Neural cell (in vitro differentiated cells): Measurements from ENCODE around the gene SLC8A1. TPM values are rescaled to one million over a fixed set of nuclear protein-coding genes. Genes with fewer than 3 reads are reported as not detected.

Experiments used
- H2AFZ ChIP-seq: fragments of 200-600, 300-800 bp; sonication (generic), shearing (Covaris generic); 2 replicates; pipeline ENCODE4 v1.6.0; 2014; ENCODE audit warnings: low read depth, mild to moderate bottlenecking, antibody characterized with exemption, low read length, moderate library complexity
- H3F3A ChIP-seq: fragments of 200-600 bp; shearing (Covaris generic); 2 replicates; pipeline ENCODE4 v1.6.1; 2016; ENCODE audit warnings: mild to moderate bottlenecking, moderate library complexity, mixed read lengths, antibody characterized with exemption, low read length; ENCODE audit not compliant: insufficient read depth, poor library complexity, severe bottlenecking
- H3K27ac ChIP-seq: fragments of 200-600, 300-800 bp; sonication (generic), shearing (Covaris generic); 2 replicates; pipeline ENCODE4 v1.5.1; 2014; ENCODE audit warnings: mild to moderate bottlenecking, low read length, moderate library complexity
- H3K27me3 ChIP-seq: fragments of 300-800, 200-600 bp; sonication (generic), shearing (Covaris generic); 2 replicates; pipeline ENCODE4 v1.6.0; 2014; ENCODE audit warnings: mild to moderate bottlenecking, low read depth, low read length, moderate library complexity; ENCODE audit not compliant: insufficient read depth
- H3K36me3 ChIP-seq: fragments of 300-800, 200-600 bp; sonication (generic), shearing (Covaris generic); 2 replicates; pipeline ENCODE4 v1.5.1; 2014; ENCODE audit warnings: mild to moderate bottlenecking, antibody characterized with exemption, low read length, moderate library complexity; ENCODE audit not compliant: insufficient read depth
- H3K4me2 ChIP-seq: fragments of 300-800, 200-600 bp; sonication (generic), shearing (Covaris generic); 2 replicates; pipeline ENCODE4 v1.6.0; 2014; ENCODE audit warnings: mild to moderate bottlenecking, low read length
- H3K4me3 ChIP-seq: fragments of 300-800, 200-600 bp; sonication (generic), shearing (Covaris generic); 2 replicates; pipeline ENCODE4 v1.5.1; 2014; ENCODE audit warnings: mild to moderate bottlenecking, low read length, moderate library complexity
- H3K79me2 ChIP-seq: fragments of 200-600 bp; shearing (Covaris generic); replicated peaks from 2 replicates; pipeline ENCODE4 v1.6.0; 2014; ENCODE audit warnings: mild to moderate bottlenecking, low read length, moderate library complexity; ENCODE audit not compliant: insufficient read depth
- H3K9ac ChIP-seq: fragments of 300-800, 200-600 bp; sonication (generic), shearing (Covaris generic); 2 replicates; pipeline ENCODE4 v1.6.1; 2016; ENCODE audit warnings: mild to moderate bottlenecking, low read length, mixed read lengths
- H3K9me2 ChIP-seq: fragments of 200-600 bp; shearing (Covaris generic); 2 replicates; pipeline ENCODE4 v1.6.1; 2016; ENCODE audit warnings: mild to moderate bottlenecking, low read length, mixed read lengths; ENCODE audit not compliant: insufficient read depth
- H3K9me3 ChIP-seq: fragments of 200-600, 300-800 bp; sonication (generic), shearing (Covaris generic); 2 replicates; pipeline ENCODE4 v1.6.1; 2016; ENCODE audit warnings: mild to moderate bottlenecking, mixed run types, low read length, moderate library complexity, mixed read lengths
- H4K20me1 ChIP-seq: fragments of 200-600 bp; shearing (Covaris generic); 2 replicates; pipeline ENCODE4 v1.6.1; 2016; ENCODE audit warnings: mild to moderate bottlenecking, mixed run types; ENCODE audit not compliant: insufficient read depth
- EP300 ChIP-seq: fragments of 450-650 bp; conservative IDR thresholded peaks from 2 replicates; pipeline ENCODE4 v1.6.1; 2014; ENCODE audit warnings: antibody characterized with exemption, mild to moderate bottlenecking, moderate library complexity; ENCODE audit not compliant: poor library complexity, severe bottlenecking
- EZH2 ChIP-seq: fragments of 200-600, 300-800 bp; shearing (Covaris generic), sonication (generic); IDR thresholded peaks from 2 replicates; pipeline ENCODE4 v1.6.1; 2014; ENCODE audit warnings: antibody characterized with exemption, low read length, borderline replicate concordance, mild to moderate bottlenecking; ENCODE audit not compliant: insufficient read depth, poor library complexity, severe bottlenecking
- MXI1 ChIP-seq: fragments of 450-650 bp; conservative IDR thresholded peaks from 2 replicates; pipeline ENCODE4 v1.6.1; 2014; ENCODE audit warnings: antibody characterized with exemption, mild to moderate bottlenecking; ENCODE audit not compliant: poor library complexity, severe bottlenecking
- POLR2AphosphoS5 ChIP-seq: IDR thresholded peaks from 2 replicates; pipeline ENCODE4 v1.6.1; 2012
- RAD21 ChIP-seq: fragments of 450-650 bp; conservative IDR thresholded peaks from 2 replicates; pipeline ENCODE4 v1.6.1; 2014; ENCODE audit warnings: antibody characterized with exemption, mild to moderate bottlenecking, moderate library complexity
- REST ChIP-seq: IDR thresholded peaks from 2 replicates; pipeline ENCODE4 v1.6.1; 2012; ENCODE audit warnings: borderline replicate concordance
- SMC3 ChIP-seq: fragments of 450-650 bp; conservative IDR thresholded peaks from 2 replicates; pipeline ENCODE4 v1.6.1; 2014; ENCODE audit warnings: antibody characterized with exemption, mild to moderate bottlenecking, moderate library complexity; ENCODE audit not compliant: poor library complexity
- TAF1 ChIP-seq: IDR thresholded peaks from 2 replicates; pipeline ENCODE4 v1.6.1; 2012; ENCODE audit warnings: low read depth
- polyA plus RNA-seq: library from polyadenylated mRNA; depleted of rRNA; stranded (reverse); fragments of >200 nt; gene quantifications from 2 replicates; pipeline ENCODE4 v1.2.3, GENCODE V29; 2014
- TF ChIP-seq, protein P1 (sequence below): fragments of 450-650 bp; IDR thresholded peaks from 2 replicates; pipeline ENCODE4 v1.5.1; 2014; ENCODE audit warnings: antibody characterized with exemption, mild to moderate bottlenecking, moderate library complexity; ENCODE audit not compliant: poor library complexity, severe bottlenecking

The SLC8A1 gene
- polyA plus RNA-seq, 1 donor from 2014 or later = 18.7 TPM

DNA sequence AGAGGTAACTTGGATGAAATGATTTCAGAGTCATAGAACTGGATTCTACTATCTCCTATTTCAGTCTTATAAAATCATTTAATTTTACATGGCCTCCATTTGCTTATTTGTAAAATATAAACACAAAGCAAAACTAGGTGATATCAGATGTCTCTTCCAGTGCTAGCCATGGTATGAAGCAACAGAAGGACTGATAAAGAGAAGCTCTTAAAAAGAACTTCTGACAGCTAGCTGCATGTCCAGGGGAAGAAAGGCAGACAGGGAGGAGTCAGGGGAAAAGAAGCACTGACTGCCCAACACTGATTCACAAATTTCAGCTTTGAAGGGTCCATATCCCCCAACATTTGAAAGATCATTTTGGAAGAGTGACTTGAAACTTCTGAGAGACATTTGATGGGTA lies 6.4 kb downstream of the SLC8A1 start:
- Histone ChIP-seq H3K9ac (no peak overlapping the region), H3K9me2 (no peaks in the 10 kb centered on the region), H3K79me2 (peaks cover 67% of the 10 kb centered on the region), H3K4me2 (no peak overlapping the region), H3K9me3 (no peaks in the 10 kb centered on the region), H3K27ac (no peak overlapping the region), H3K36me3 (peaks cover 24% of the 10 kb centered on the region), H3K27me3 (no peaks in the 10 kb centered on the region), H2AFZ (no peak overlapping the region), H3K4me3 (no peak overlapping the region), H3F3A (peaks cover 5% of the 10 kb centered on the region), H4K20me1 (no peaks in the 10 kb centered on the region)
- no peak for TF ChIP-seq EZH2
- no peak for TF ChIP-seq REST
- no peak for TF ChIP-seq MXI1
- TF ChIP-seq TAF1 = no peak
- TF ChIP-seq, protein P1, sequence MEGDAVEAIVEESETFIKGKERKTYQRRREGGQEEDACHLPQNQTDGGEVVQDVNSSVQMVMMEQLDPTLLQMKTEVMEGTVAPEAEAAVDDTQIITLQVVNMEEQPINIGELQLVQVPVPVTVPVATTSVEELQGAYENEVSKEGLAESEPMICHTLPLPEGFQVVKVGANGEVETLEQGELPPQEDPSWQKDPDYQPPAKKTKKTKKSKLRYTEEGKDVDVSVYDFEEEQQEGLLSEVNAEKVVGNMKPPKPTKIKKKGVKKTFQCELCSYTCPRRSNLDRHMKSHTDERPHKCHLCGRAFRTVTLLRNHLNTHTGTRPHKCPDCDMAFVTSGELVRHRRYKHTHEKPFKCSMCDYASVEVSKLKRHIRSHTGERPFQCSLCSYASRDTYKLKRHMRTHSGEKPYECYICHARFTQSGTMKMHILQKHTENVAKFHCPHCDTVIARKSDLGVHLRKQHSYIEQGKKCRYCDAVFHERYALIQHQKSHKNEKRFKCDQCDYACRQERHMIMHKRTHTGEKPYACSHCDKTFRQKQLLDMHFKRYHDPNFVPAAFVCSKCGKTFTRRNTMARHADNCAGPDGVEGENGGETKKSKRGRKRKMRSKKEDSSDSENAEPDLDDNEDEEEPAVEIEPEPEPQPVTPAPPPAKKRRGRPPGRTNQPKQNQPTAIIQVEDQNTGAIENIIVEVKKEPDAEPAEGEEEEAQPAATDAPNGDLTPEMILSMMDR = no peak
- no peak for TF ChIP-seq SMC3
- TF ChIP-seq POLR2AphosphoS5 = no peak
- no peak for TF ChIP-seq EP300

DNA sequence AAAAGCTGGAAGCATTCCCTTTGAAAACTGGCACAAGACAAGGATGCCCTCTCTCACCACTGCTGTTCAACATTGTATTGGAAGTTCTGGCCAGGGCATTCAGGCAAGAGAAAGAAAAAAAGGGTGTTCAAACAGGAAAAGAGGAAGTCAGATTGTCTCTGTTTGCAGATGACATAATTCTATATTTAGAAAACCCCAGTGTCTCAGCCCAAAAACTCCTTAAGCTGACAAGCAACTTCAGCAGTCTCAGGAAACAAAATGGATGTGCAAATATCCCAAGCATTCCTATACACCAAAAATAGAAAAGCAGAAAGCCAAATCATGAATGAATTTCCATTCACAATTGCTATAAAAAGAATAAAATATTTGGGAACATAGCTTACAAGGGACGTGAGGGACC lies 11.1 kb downstream of the SLC8A1 start:
- Histone ChIP-seq H3K9ac (no peak overlapping the region), H3K4me3 (no peak overlapping the region), H3K27ac (no peak overlapping the region), H3K36me3 (peaks cover 15% of the 10 kb centered on the region), H3K79me2 (peaks cover 34% of the 10 kb centered on the region), H2AFZ (no peak overlapping the region), H3K27me3 (no peaks in the 10 kb centered on the region), H3K9me3 (no peaks in the 10 kb centered on the region), H3F3A (no peaks in the 10 kb centered on the region), H4K20me1 (no peaks in the 10 kb centered on the region), H3K9me2 (no peaks in the 10 kb centered on the region), H3K4me2 (no peak overlapping the region)
- no peak for TF ChIP-seq EP300
- TF ChIP-seq REST = no peak
- TF ChIP-seq MXI1 = no peak
- TF ChIP-seq TAF1 = no peak
- no peak for TF ChIP-seq RAD21
- TF ChIP-seq, protein P1 = no peak
- no peak for TF ChIP-seq POLR2AphosphoS5
- TF ChIP-seq SMC3 = no peak
- TF ChIP-seq EZH2 = no peak
